Measurements from ENCODE around the gene SLC47A1. TPM values are rescaled to one million over a fixed set of nuclear protein-coding genes. Genes with fewer than 3 reads are reported as not detected.
"Not testable (repeated sequence)": the region's sequence is repeated elsewhere in the genome, so short reads cannot be mapped to it uniquely, and the experiment has no call there.

SLC47A1 gene
- total and polyA plus RNA-seq, 8 donors, result 0.12 to 0.97 (median 0.49) TPM; not detected in 1

DNA sequence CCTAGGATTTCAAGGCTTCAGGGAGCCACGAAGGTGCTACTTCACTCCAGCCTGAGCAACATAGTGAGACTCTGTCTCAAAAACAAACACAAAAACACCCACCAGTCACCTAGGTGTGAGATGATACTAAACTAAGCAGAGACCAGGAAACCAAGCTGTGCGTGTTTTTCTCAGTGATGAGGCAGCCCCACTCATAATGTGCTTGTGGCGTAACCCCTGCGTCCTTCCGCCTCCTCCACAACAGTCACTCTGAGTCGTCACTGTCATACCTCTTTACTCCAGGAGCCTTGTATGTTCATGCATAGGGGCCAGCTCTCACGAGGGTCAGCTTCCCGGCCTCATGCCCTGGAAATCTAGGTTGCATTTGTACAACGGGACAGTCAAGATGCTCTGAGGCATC is 31.1 kb upstream of the SLC47A1 start:
- ATAC-seq (no peak), DNase-seq (no peak), FAIRE-seq (no peak)
- WGBS, 2 donors, result 69 to 81% methylated on average over 9 of the region's 9 CpGs
- intact Hi-C loops (cut with DNase I), result no loop called here
- TF ChIP-seq CTCF (IDR thresholded peaks at IDR 0.05), result no peak
- Histone ChIP-seq H3K9me3 (no peaks in the 10 kb centered on the region), H3K4me1 (no peaks in the 10 kb centered on the region), H3K4me3 (no peak overlapping the region), H3K27me3 (no peaks in the 10 kb centered on the region), H3K36me3 (no peaks in the 10 kb centered on the region), H3K27ac (no peak overlapping the region)

DNA sequence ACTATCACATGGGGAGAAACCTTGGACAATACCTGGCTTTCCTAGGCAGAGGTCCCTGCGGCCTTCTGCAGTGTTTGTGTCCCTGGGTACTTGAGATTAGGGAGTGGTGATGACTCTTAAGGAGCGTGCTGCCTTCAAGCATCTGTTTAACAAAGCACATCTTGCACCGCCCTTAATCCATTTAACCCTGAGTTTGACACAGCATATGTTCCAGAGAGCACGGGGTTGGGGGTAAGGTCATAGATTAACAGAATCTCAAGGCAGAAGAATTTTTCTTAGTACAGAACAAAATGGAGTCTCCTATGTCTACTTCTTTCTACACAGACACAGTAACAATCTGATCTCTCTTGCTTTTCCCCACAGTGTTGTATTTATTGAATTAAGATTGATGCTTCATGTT is 28.1 kb upstream of the SLC47A1 start:
- DNase-seq; H3K27me3 ChIP-seq; H3K4me3 ChIP-seq; intact Hi-C loops (cut with DNase I); FAIRE-seq; ATAC-seq; H3K27ac ChIP-seq; H3K36me3 ChIP-seq; H3K9me3 ChIP-seq; H3K4me1 ChIP-seq: not testable (repeated sequence)
- WGBS, 2 donors, result 56 to 61% methylated on average over 1 to 2 of the region's 4 CpGs

DNA sequence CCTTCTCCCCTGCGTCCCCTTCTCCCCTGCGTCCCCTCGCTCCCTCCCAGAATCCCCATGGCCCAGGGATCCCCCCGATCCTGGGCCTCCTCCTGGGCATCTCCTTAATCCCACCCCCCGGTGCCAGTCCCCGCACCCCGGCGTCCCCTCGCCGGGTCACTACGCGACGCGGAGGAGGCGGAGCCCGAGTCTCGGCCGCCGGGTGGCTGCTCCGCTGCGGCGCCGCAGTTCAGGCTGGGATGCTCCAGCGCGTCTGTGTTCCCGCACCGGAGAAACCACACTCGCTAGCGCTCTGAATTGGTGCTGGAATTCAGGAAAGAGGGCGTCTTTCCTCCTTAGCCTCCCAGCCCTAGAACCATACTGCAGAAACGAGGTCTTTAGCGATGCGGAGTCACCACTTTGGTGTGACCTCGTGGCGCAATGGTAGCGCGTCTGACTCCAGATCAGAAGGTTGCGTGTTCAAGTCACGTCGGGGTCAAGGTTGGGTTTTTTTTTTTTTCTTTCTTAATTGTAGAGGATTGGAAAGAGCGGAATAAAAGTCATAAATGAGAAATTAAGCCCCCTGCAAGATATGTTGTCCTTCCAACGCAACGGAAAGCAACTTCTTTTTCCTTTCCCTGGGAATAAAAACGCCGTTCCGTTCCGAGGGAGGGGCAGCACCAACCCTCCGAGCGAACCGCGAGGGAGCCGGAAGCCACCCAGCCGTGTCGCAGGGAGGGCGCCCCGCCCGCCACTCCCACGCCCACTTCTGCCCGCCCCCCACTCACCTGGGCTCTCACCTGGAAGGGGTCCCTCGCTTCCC is 25.7 kb upstream of the SLC47A1 start:
- WGBS, 2 donors, result 0 to 1% methylated on average over 55 to 60 of the region's 60 CpGs
- FAIRE-seq, result no peak

GRCh38 chr17:19508577-19508867 is 25.1 kb upstream of the SLC47A1 start:
- peak in 2 of 4 donors; percentile 7 to 12 for ATAC-seq
- intact Hi-C loops (cut with DNase I), result no loop called here
- H3K27ac ChIP-seq, result peak overlapping the region; percentile 53 to 73 (median 70)
- 43 to 55% methylated on average over 6 of the region's 6 CpGs for WGBS, 2 donors
- no peaks in the 10 kb centered on the region for H3K4me1 ChIP-seq
- no peaks in the 10 kb centered on the region for H3K9me3 ChIP-seq
- no peak for FAIRE-seq
- H3K36me3 ChIP-seq, result no peaks in the 10 kb centered on the region
- peak overlapping the region; percentile 45 to 76 (median 52) for H3K4me3 ChIP-seq
- no peak for TF ChIP-seq CTCF (IDR thresholded peaks at IDR 0.05)
- DNase-seq, result no peak
- no peaks in the 10 kb centered on the region for H3K27me3 ChIP-seq

More for the DNA sequence above, 25.7 kb upstream of the SLC47A1 start:
- peak overlapping the region; percentile 45 to 76 (median 52) for H3K4me3 ChIP-seq
- no peaks in the 10 kb centered on the region for H3K9me3 ChIP-seq
- H3K27me3 ChIP-seq, result no peaks in the 10 kb centered on the region
- no peaks in the 10 kb centered on the region for H3K4me1 ChIP-seq
- TF ChIP-seq CTCF (IDR thresholded peaks at IDR 0.05), result no peak
- DNase-seq, result peak; percentile 77 to 96 (median 88)
- H3K27ac ChIP-seq, result peak overlapping the region; percentile 53 to 73 (median 70)
- peak; percentile 83 to 92 (median 87) for ATAC-seq
- H3K36me3 ChIP-seq, result no peaks in the 10 kb centered on the region
- intact Hi-C loops (cut with DNase I), result no loop called here

- H3K27ac ChIP-seq; FAIRE-seq; H3K4me3 ChIP-seq; H3K36me3 ChIP-seq; H3K27me3 ChIP-seq; ATAC-seq; intact Hi-C loops (cut with DNase I); H3K9me3 ChIP-seq; DNase-seq; H3K4me1 ChIP-seq: not testable (repeated sequence)
- 87 to 90% methylated on average over 5 of the region's 5 CpGs for WGBS, 2 donors
These were observed 24.3 kb upstream of the SLC47A1 start for GRCh38 chr17:19509281-19509852.

GRCh38 chr17:19510903-19511302 is 22.8 kb upstream of the SLC47A1 start:
- ATAC-seq (no peak), FAIRE-seq (no peak), DNase-seq (no peak)
- Histone ChIP-seq H3K4me3 (no peak overlapping the region), H3K9me3 (no peaks in the 10 kb centered on the region), H3K27me3 (no peaks in the 10 kb centered on the region), H3K27ac (no peak overlapping the region), H3K36me3 (no peaks in the 10 kb centered on the region), H3K4me1 (peaks cover 0 to 4% (median 0%) of the 10 kb centered on the region in 3 donors)
- TF ChIP-seq CTCF (IDR thresholded peaks at IDR 0.05), result no peak
- intact Hi-C loops (cut with DNase I), result loop anchor here in 2 of 3 donors (5.0 kb wide), 2 partner anchors 251 to 256 kb away; no protein-coding TSS in a partner anchor
- WGBS, 2 donors, result 70 to 81% methylated on average over 9 of the region's 9 CpGs
